HL-60/S4 (cell line): ENCODE data around the gene DOCK8.

Source experiments
- in situ Hi-C: fragments of 300-500 bp; cut with MboI; formaldehyde crosslinking; loops from 2 replicates; pipeline ENCODE4 v1.14.3; 2022; ENCODE audit warnings: low sequenced_read_pairs

The DOCK8 gene

GRCh38 chr9:450561-450960 is 235.9 kb downstream of the DOCK8 start:
- in situ Hi-C loops: no loop called here

GRCh38 chr9:453832-454231 is 239.2 kb downstream of the DOCK8 start:
- in situ Hi-C loops: no loop called here

- in situ Hi-C loops: no loop called here
Measured at GRCh38 chr9:456365-456764, 241.7 kb downstream of the DOCK8 start.

GRCh38 chr9:458590-458989 is 243.9 kb downstream of the DOCK8 start:
- in situ Hi-C loops: no loop called here

GRCh38 chr9:459491-460444 is 245.1 kb downstream of the DOCK8 start:
- in situ Hi-C loops: no loop called here

- in situ Hi-C loops: no loop called here
Measured at GRCh38 chr9:462121-462520, 247.5 kb downstream of the DOCK8 start.

GRCh38 chr9:462606-463005 is 247.9 kb downstream of the DOCK8 start:
- in situ Hi-C loops: no loop called here

GRCh38 chr9:463455-464171 is 248.9 kb downstream of the DOCK8 start:
- in situ Hi-C loops: no loop called here

- in situ Hi-C loops: no loop called here
Measured at GRCh38 chr9:466747-467146, 252.1 kb downstream of the DOCK8 start.

- in situ Hi-C loops: no loop called here
Measured at GRCh38 chr9:468766-469426, 254.2 kb downstream of the DOCK8 start.

- in situ Hi-C loops: no loop called here
Measured at GRCh38 chr9:469672-470551, 255.2 kb downstream of the DOCK8 start.

GRCh38 chr9:470552-471194 is 256.0 kb downstream of the DOCK8 start:
- in situ Hi-C loops: no loop called here

- in situ Hi-C loops: no loop called here
Measured at GRCh38 chr9:471320-471719, 256.7 kb downstream of the DOCK8 start.

- in situ Hi-C loops: no loop called here
Measured at GRCh38 chr9:472479-473075, 257.9 kb downstream of the DOCK8 start.

GRCh38 chr9:477193-477592 is 262.5 kb downstream of the DOCK8 start:
- in situ Hi-C loops: no loop called here

- in situ Hi-C loops: no loop called here
Measured at GRCh38 chr9:479304-479970, 264.8 kb downstream of the DOCK8 start.

- in situ Hi-C loops: no loop called here
Measured at GRCh38 chr9:479971-480350, 265.3 kb downstream of the DOCK8 start.

- in situ Hi-C loops: no loop called here
Measured at GRCh38 chr9:482739-483138, 268.1 kb downstream of the DOCK8 start.

GRCh38 chr9:486156-486555 is 271.5 kb downstream of the DOCK8 start:
- in situ Hi-C loops: no loop called here
